ENCODE results near the gene NNT. TPM values are rescaled to one million over a fixed set of nuclear protein-coding genes. Genes with fewer than 3 reads are reported as not detected.
"Not testable (repeated sequence)": the region's sequence is repeated elsewhere in the genome, so short reads cannot be mapped to it uniquely, and the experiment has no call there.

The NNT gene
- total and polyA plus RNA-seq, 2 of the 13 experiments (the other 11 are each of a cell fraction or from before 2014, with no cell fraction given) = 21.1 to 58.0 TPM

GRCh38 chr5:43667379-43667778, 64.4 kb downstream of the NNT start:
- POLR2A ChIA-PET = not testable (repeated sequence)

GRCh38 chr5:43674536-43674935, 71.6 kb downstream of the NNT start:
- POLR2A ChIA-PET = no interaction called here

More at GRCh38 chr5:43667379-43667778, 64.4 kb downstream of the NNT start:
- CTCF ChIA-PET (ENCODE audit: low intra/inter-chr PET ratio, low total read pairs); BruUV-seq (replicated peaks); H3K4me2 ChIP-seq (ENCODE audit: low read depth, low read length); FAIRE-seq; intact Hi-C loops (cut with micrococcal nuclease; ENCODE audit: unreplicated experiment); ATAC-seq; H3K4me3 ChIP-seq (replicated peaks in 1 of 3; ENCODE audit: insufficient read depth in 1 of 3, low read depth in 2 of 3, low read length in 3 of 3); H3K27ac ChIP-seq (ENCODE audit: extremely low read length, insufficient read depth, low read length); H3K36me3 ChIP-seq (replicated peaks in 1 of 2; ENCODE audit: control insufficient read depth in 1 of 2, insufficient read depth in 2 of 2, low read length in 2 of 2); H3K9me3 ChIP-seq (ENCODE audit: low read length); DNase-seq (ENCODE audit: low spot score); in situ Hi-C loops (cut with HindIII; ENCODE audit: extremely low pct_ligation_motif_present, low pct_unique_long_range_greater_than_20kb); H3K4me1 ChIP-seq (ENCODE audit: insufficient read depth, low read length); H3K9ac ChIP-seq (ENCODE audit: insufficient read depth, low read depth, low read length); H3K27me3 ChIP-seq (ENCODE audit: control insufficient read depth in 1 of 2, insufficient read depth in 2 of 2, low read length in 2 of 2); H3K79me2 ChIP-seq (ENCODE audit: insufficient read depth, low read length); H4K20me1 ChIP-seq (ENCODE audit: insufficient read depth, low read length); H2AFZ ChIP-seq (ENCODE audit: low read length): not testable (repeated sequence)
- WGBS (ENCODE audit: low lambda C conversion rate) = 100% methylated on average over 4 of the region's 5 CpGs

GRCh38 chr5:43675357-43675756, 72.4 kb downstream of the NNT start:
- Histone ChIP-seq H4K20me1 (ENCODE audit: insufficient read depth, low read length) (no peaks in the 10 kb centered on the region), H3K36me3 (replicated peaks in 1 of 2; ENCODE audit: control insufficient read depth in 1 of 2, insufficient read depth in 2 of 2, low read length in 2 of 2) (peaks cover 0 to 2% of the 10 kb centered on the region in 2 experiments; a peak in 3 of 5 replicates), H3K79me2 (ENCODE audit: insufficient read depth, low read length) (no peaks in the 10 kb centered on the region), H3K27ac (ENCODE audit: extremely low read length, insufficient read depth, low read length) (no peak overlapping the region), H3K4me2 (ENCODE audit: low read depth, low read length) (no peak overlapping the region), H2AFZ (ENCODE audit: low read length) (no peak overlapping the region), H3K27me3 (ENCODE audit: control insufficient read depth in 1 of 2, insufficient read depth in 2 of 2, low read length in 2 of 2) (no peaks in the 10 kb centered on the region), H3K4me1 (ENCODE audit: insufficient read depth, low read length) (no peaks in the 10 kb centered on the region), H3K9ac (ENCODE audit: insufficient read depth, low read depth, low read length) (no peak overlapping the region), H3K4me3 (replicated peaks in 1 of 3; ENCODE audit: insufficient read depth in 1 of 3, low read depth in 2 of 3, low read length in 3 of 3) (no peak overlapping the region), H3K9me3 (ENCODE audit: low read length) (no peaks in the 10 kb centered on the region)
- 97% methylated on average over 3 of the region's 3 CpGs for whole genome bisulfite sequencing (ENCODE audit: low lambda C conversion rate)
- ChIA-PET CTCF (ENCODE audit: low intra/inter-chr PET ratio, low total read pairs) (no interaction called here), POLR2A (no interaction called here)
- no peak for DNase-seq (ENCODE audit: low spot score)
- TF ChIP-seq ZNF432 (CRISPR knock-in tag; IDR thresholded peaks at IDR 0.05; ENCODE audit: borderline replicate concordance) = no peak
- TF ChIP-seq THAP9 (CRISPR knock-in tag; IDR thresholded peaks at IDR 0.05; ENCODE audit: borderline replicate concordance) = no peak
- no TSS peak for BruUV-seq (replicated peaks)
- intact Hi-C loops (cut with micrococcal nuclease; ENCODE audit: unreplicated experiment) (no loop called here), in situ Hi-C loops (cut with HindIII; ENCODE audit: extremely low pct_ligation_motif_present, low pct_unique_long_range_greater_than_20kb) (no loop called here)
- no peak for ATAC-seq
- no peak for FAIRE-seq

More at GRCh38 chr5:43674536-43674935, 71.6 kb downstream of the NNT start:
- no TSS peak for BruUV-seq (replicated peaks)
- no peaks in the 10 kb centered on the region for H3K4me1 ChIP-seq (ENCODE audit: insufficient read depth, low read length)
- H3K27me3 ChIP-seq (ENCODE audit: control insufficient read depth in 1 of 2, insufficient read depth in 2 of 2, low read length in 2 of 2) = no peaks in the 10 kb centered on the region
- CTCF ChIA-PET (ENCODE audit: low intra/inter-chr PET ratio, low total read pairs) = no interaction called here
- intact Hi-C loops (cut with micrococcal nuclease; ENCODE audit: unreplicated experiment) (no loop called here), in situ Hi-C loops (cut with HindIII; ENCODE audit: extremely low pct_ligation_motif_present, low pct_unique_long_range_greater_than_20kb) (no loop called here)
- no peak overlapping the region for H2AFZ ChIP-seq (ENCODE audit: low read length)
- TF ChIP-seq NCOA5 (CRISPR knock-in tag; IDR thresholded peaks at IDR 0.05) = no peak
- TF ChIP-seq RBFOX2 (IDR thresholded peaks at IDR 0.05; ENCODE audit: low read depth, low read length) = no peak
- no peak overlapping the region for H3K4me3 ChIP-seq (replicated peaks in 1 of 3; ENCODE audit: insufficient read depth in 1 of 3, low read depth in 2 of 3, low read length in 3 of 3)
- DNase-seq (ENCODE audit: low spot score) (no peak), FAIRE-seq (no peak), ATAC-seq (no peak)
- no peak overlapping the region for H3K9ac ChIP-seq (ENCODE audit: insufficient read depth, low read depth, low read length)
- H3K4me2 ChIP-seq (ENCODE audit: low read depth, low read length) = no peak overlapping the region
- H3K36me3 ChIP-seq (replicated peaks in 1 of 2; ENCODE audit: control insufficient read depth in 1 of 2, insufficient read depth in 2 of 2, low read length in 2 of 2) = no peaks in the 10 kb centered on the region; a peak in 2 of 5 replicates
- H4K20me1 ChIP-seq (ENCODE audit: insufficient read depth, low read length) = no peaks in the 10 kb centered on the region
- no peaks in the 10 kb centered on the region for H3K9me3 ChIP-seq (ENCODE audit: low read length)
- no peaks in the 10 kb centered on the region for H3K79me2 ChIP-seq (ENCODE audit: insufficient read depth, low read length)
- H3K27ac ChIP-seq (ENCODE audit: extremely low read length, insufficient read depth, low read length) = no peak overlapping the region

Data from HepG2 (cell line).